Heart left ventricle (tissue), 16 donors: Measurements from ENCODE around the gene UNC119. TPM values are rescaled to one million over a fixed set of nuclear protein-coding genes. Genes with fewer than 3 reads are reported as not detected.

Experiments used
- ATAC-seq, 4 donors: fragments of 200-7000 bp; cut with Tn5 transposase; one replicate each; pipeline ENCODE4 v1.9.1; 2020 to 2022; ENCODE audit warnings: moderate library complexity in 4 of 4, mild to moderate bottlenecking in 3 of 4, moderate number of reproducible peaks in 1 of 4
- DNase-seq, 5 donors: peaks; one replicate each; pipeline ENCODE4 v3.0.0-alpha.2; 2020
- H3K27ac ChIP-seq, 12 donors: fragments of 200-600 bp; sonication (generic) in 4 of 12; one replicate each; pipeline versions ENCODE4 v1.5.0 to v1.8.0; 2016 to 2022; ENCODE audit warnings: mild to moderate bottlenecking in 2 of 12
- H3K27me3 ChIP-seq, 9 donors: fragments of 200-600 bp; sonication (generic) in 2 of 9; one replicate each; pipeline versions ENCODE4 v1.5.1 to v1.8.0; 2016 to 2022; ENCODE audit warnings: mild to moderate bottlenecking in 3 of 9
- H3K36me3 ChIP-seq, 9 donors: fragments of 200-600 bp; sonication (generic) in 2 of 9; one replicate each; pipeline versions ENCODE4 v1.5.0 to v1.8.0; 2018 to 2022; ENCODE audit warnings: mild to moderate bottlenecking in 2 of 9
- H3K4me1 ChIP-seq, 12 donors: fragments of 200-600 bp; sonication (generic) in 4 of 12; one replicate each; pipeline versions ENCODE4 v1.5.0 to v1.8.0; 2016 to 2022; ENCODE audit warnings: mild to moderate bottlenecking in 3 of 12
- H3K4me3 ChIP-seq, 12 donors: fragments of 200-600 bp; sonication (generic) in 4 of 12; one replicate each; pipeline versions ENCODE4 v1.5.0 to v1.8.0; 2017 to 2022; ENCODE audit warnings: mild to moderate bottlenecking in 9 of 12, moderate library complexity in 4 of 12
- H3K9me3 ChIP-seq, 12 donors: fragments of 200-600 bp; sonication (generic) in 4 of 12; one replicate each; pipeline versions ENCODE4 v1.5.0 to v1.8.0; 2016 to 2022; ENCODE audit warnings: mild to moderate bottlenecking in 1 of 12
- POLR2A ChIP-seq, 2 donors: fragments of 450-650 bp; IDR thresholded peaks; one replicate each; pipeline ENCODE4 v1.6.1; 2017; ENCODE audit warnings: antibody characterized with exemption in 2 of 2, mild to moderate bottlenecking in 2 of 2, moderate library complexity in 2 of 2
- WGBS, 4 donors: extraction: QIAGEN DNeasy Blood & Tissue Kit in 2 of 4; methylation state at CpG; one replicate each; pipeline versions ENCODE4 v1.1.5 to v1.1.7; 2013 to 2018; 5-methylcytosine and 5-hydroxymethylcytosine counted together
- intact Hi-C, 10 donors: fragments of 100-400 bp; cut with DNase I; formaldehyde crosslinking; loops; one replicate each; pipeline versions ENCODE4 v1.11.1 to v1.14.2; 2022
- polyA plus RNA-seq, 2 donors: library from polyadenylated mRNA; stranded (reverse); fragments of 200-250 nt; gene quantifications; one replicate each; pipeline ENCODE4 v1.2.3, GENCODE V29; 2013
- total RNA-seq, 9 donors: library from RNA; depleted of rRNA in 2 of 9; stranded (reverse); fragments of >200 nt in 2 of 9; fragmentation: NEBNext Ultra II Directional in 3 of 9; extraction: Animal tissue kit (Norgen Biotek cat#: 25700) in 3 of 9; gene quantifications; one replicate each; pipeline versions ENCODE4 v1.1.0 to v1.2.4, GENCODE V29; 2016 to 2023
- TF ChIP-seq, protein P1 (sequence below), 12 donors: fragments of 200-600 bp; sonication (generic) in 4 of 12; IDR thresholded peaks; one replicate each; pipeline versions ENCODE4 v1.5.0 to v1.8.0; 2018 to 2022; ENCODE audit warnings: antibody characterized with exemption in 12 of 12, mild to moderate bottlenecking in 5 of 12
- donor health status: ischemic (EF 13 %, LVEDD 7.1; RV severe dilation, severe dysfunction).
- donor health status: healthy with polysubstance abuse.
- donor health status: DM: no; HTN: yes; CAD: no.
- donor health status: DM: no; HTN: no; CAD: no.
- donor health status: ischemic (EF 25% LVEDD 6.9; RV normal size, moderate dysfunction).
- donor health status: ischemic (EF 25% LVEDD 5.7; RV mildly dilated, moderate dysfunction).
- donor health status: healthy.
- donor health status: DM: yes; HTN: yes; CAD: no.
- donor health status: ischemic (EF 35%, LVEDD 5.7; RV mildly dilated, moderate dysfunction).
- donor health status: nonischemic (EF 11% LVEDD 7.7; RV severe dilation, severe dysfunction).
- donor health status: DM: yes; HTN: yes; CAD: no.
- donor health status: PGD.
- donor health status: ischemic (EF 29% LVEDD 5.4; RV normal size, mild dysfunction).
- donor health status: nonischemic (EF 23%, LVEDD 6.1; RV moderate dilation, normal function).

UNC119 gene
- total and polyA plus RNA-seq, 11 donors: 12.8 to 30.7 (median 19.2) TPM

DNA sequence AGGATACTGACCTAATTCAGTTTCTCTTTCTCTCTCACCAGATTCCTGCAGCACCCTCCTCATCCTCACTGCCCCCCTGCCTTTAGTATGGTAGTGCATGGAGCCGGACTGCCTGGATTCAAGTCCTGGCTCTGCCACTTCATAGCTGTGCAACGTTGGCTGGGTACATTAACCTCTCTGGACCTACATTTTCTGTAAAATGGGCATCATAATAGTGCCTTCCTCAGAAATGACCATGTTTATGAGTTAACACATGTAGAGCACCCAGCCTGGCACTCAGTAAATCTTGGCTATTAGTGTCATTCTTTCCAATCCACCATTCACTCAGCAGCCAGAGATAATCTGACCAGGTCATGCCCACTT lies 7.3 kb downstream of the UNC119 start:
- Histone ChIP-seq H3K36me3 (peaks cover 0 to 12% (median 6%) of the 10 kb centered on the region in 9 donors), H3K27me3 (no peaks in the 10 kb centered on the region), H3K9me3 (no peaks in the 10 kb centered on the region), H3K4me3 (no peak overlapping the region), H3K4me1 (peaks cover 0 to 23% (median 1%) of the 10 kb centered on the region in 12 donors), H3K27ac (no peak overlapping the region)
- ATAC-seq (no peak), DNase-seq (no peak)
- 76 to 86% (median 84%) methylated on average over 2 of the region's 2 CpGs for WGBS, 4 donors
- TF ChIP-seq, protein P1, sequence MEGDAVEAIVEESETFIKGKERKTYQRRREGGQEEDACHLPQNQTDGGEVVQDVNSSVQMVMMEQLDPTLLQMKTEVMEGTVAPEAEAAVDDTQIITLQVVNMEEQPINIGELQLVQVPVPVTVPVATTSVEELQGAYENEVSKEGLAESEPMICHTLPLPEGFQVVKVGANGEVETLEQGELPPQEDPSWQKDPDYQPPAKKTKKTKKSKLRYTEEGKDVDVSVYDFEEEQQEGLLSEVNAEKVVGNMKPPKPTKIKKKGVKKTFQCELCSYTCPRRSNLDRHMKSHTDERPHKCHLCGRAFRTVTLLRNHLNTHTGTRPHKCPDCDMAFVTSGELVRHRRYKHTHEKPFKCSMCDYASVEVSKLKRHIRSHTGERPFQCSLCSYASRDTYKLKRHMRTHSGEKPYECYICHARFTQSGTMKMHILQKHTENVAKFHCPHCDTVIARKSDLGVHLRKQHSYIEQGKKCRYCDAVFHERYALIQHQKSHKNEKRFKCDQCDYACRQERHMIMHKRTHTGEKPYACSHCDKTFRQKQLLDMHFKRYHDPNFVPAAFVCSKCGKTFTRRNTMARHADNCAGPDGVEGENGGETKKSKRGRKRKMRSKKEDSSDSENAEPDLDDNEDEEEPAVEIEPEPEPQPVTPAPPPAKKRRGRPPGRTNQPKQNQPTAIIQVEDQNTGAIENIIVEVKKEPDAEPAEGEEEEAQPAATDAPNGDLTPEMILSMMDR (IDR thresholded peaks at IDR 0.05): no peak
- no peak for TF ChIP-seq POLR2A (IDR thresholded peaks at IDR 0.05)
- intact Hi-C loops: loop anchor here in 6 of 10 donors (2.0 to 10.0 kb wide), 4 partner anchors 46 to 70 kb away; partner anchors contain the start of gene RSKR (in 4 of the 6)

DNA sequence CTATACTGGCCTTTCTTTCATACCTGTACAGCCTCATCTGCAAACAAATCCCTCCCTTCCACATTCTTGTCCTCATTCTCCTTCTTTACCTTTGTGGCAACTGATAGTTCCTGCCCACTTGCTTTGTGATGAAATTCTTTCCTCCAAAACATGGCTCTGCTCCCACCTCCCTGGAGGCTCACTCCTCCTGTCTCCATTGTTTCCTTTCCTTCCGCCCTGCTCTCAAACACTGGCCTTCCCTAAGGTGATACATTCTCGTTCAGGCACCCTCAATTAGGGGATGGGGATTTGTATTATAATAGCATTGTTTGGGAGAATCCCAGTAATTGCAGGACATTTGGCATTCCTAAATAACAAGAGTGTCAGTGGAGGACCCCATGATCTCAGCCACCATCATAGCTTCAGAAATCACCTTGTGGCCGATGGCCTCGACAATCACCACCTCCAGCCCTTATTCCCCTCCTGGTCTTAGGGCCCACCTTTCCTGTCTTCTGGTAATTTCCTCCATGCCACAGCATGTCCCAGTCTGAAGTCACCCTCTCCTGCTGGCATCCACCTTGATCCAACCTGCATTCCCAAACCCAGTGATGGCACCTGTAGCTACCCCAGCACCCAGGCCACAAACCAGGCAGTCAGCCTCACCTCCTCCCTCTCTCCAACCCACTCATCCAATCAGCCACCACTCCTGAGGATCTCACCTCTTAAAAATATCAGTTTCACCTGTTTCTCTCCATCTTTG lies 7.9 kb downstream of the UNC119 start:
- no peak for ATAC-seq
- intact Hi-C loops: loop anchor here in 8 of 10 donors (2.0 to 10.0 kb wide), 5 partner anchors 46 to 70 kb away; partner anchors contain the start of gene RSKR (in 4 of the 8)
- Histone ChIP-seq H3K36me3 (peaks cover 0 to 12% (median 6%) of the 10 kb centered on the region in 9 donors), H3K9me3 (no peaks in the 10 kb centered on the region), H3K27ac (no peak overlapping the region), H3K27me3 (no peaks in the 10 kb centered on the region), H3K4me3 (no peak overlapping the region), H3K4me1 (peaks cover 0 to 18% (median under 1%) of the 10 kb centered on the region in 12 donors)
- DNase-seq: peak in 1 of 5 donors; percentile 10
- WGBS, 4 donors: 73 to 79% (median 76%) methylated on average over 4 of the region's 4 CpGs
- TF ChIP-seq, protein P1 (IDR thresholded peaks at IDR 0.05): no peak
- TF ChIP-seq POLR2A (IDR thresholded peaks at IDR 0.05): no peak

DNA sequence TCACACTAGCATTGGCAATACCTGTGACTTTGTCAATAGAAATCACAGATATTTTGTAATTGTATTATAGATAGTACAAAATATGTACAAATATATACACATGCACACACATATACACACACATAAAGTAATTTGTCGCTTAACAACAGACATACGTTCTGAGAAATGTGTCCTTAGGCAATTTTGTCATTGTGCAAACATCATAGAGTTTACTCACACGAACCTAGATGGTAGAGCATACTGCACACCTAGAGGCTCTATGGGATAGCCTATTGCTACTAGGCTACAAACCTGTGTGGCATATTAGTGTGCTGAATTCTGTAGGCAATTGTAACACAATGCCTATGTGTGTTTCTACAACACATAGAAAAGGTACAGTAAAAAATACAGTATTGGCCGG lies 11.0 kb downstream of the UNC119 start:
- ATAC-seq (no peak), DNase-seq (no peak)
- 90 to 93% (median 92%) methylated on average over 4 of the region's 4 CpGs for WGBS, 4 donors

DNA sequence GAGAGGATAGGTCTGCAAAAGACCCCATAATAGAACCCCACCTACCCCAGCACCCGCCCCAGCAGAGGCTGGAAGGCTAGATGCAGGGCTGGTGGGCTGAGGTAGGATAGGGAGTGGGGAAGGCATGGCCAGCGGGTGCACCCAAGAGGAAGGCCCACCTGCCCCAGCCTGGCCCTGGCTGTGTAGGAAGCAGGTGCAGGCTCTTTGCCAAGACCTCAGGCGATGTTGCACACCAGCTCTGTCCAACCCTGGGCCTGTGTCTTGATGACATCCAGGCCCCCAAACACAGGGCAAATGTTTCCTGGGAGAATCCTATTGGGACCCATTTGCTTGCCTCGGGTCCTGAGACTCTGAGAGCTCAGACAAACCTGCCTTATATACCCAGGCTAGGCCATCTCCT lies 12.2 kb downstream of the UNC119 start:
- ATAC-seq: no peak
- intact Hi-C loops: loop anchor here in 3 of 10 donors (2.0 to 10.0 kb wide), 4 partner anchors 43 to 75 kb away; partner anchors contain the start of gene RSKR (in 1 of the 3)

More for the DNA sequence above, 11.0 kb downstream of the UNC119 start:
- no peaks in the 10 kb centered on the region for H3K9me3 ChIP-seq
- peaks cover 0 to 3% (median 0%) of the 10 kb centered on the region in 9 donors for H3K27me3 ChIP-seq
- intact Hi-C loops: loop anchor here in 3 of 10 donors (2.0 to 10.0 kb wide), 4 partner anchors 44 to 73 kb away; partner anchors contain the start of gene RSKR (in 1 of the 3)
- TF ChIP-seq, protein P1 (IDR thresholded peaks at IDR 0.05): no peak
- no peak for TF ChIP-seq POLR2A (IDR thresholded peaks at IDR 0.05)
- H3K4me3 ChIP-seq: no peak overlapping the region
- H3K4me1 ChIP-seq: no peaks in the 10 kb centered on the region
- H3K36me3 ChIP-seq: peaks cover 0 to under 1% (median 0%) of the 10 kb centered on the region in 9 donors
- H3K27ac ChIP-seq: no peak overlapping the region

More for the DNA sequence above, 12.2 kb downstream of the UNC119 start:
- H3K36me3 ChIP-seq: no peaks in the 10 kb centered on the region
- H3K27ac ChIP-seq: no peak overlapping the region
- TF ChIP-seq, protein P1 (IDR thresholded peaks at IDR 0.05): no peak
- TF ChIP-seq POLR2A (IDR thresholded peaks at IDR 0.05): no peak
- H3K27me3 ChIP-seq: peaks cover 0 to 3% (median 0%) of the 10 kb centered on the region in 9 donors
- DNase-seq: peak in 1 of 5 donors; percentile 41
- H3K9me3 ChIP-seq: no peaks in the 10 kb centered on the region
- no peaks in the 10 kb centered on the region for H3K4me1 ChIP-seq
- no peak overlapping the region for H3K4me3 ChIP-seq
- WGBS, 4 donors: 80 to 87% (median 86%) methylated on average over 1 to 4 of the region's 4 CpGs
